ACC112 (cell line): ENCODE results near the gene SIPA1.

Source experiments
- H2AFZ ChIP-seq: fragments of 200-600 bp; sonication (generic); one replicate; pipeline ENCODE4 v1.6.0; 2017; ENCODE audit warnings: antibody characterized with exemption, low read length; ENCODE audit not compliant: unreplicated experiment
- H3K27ac ChIP-seq: fragments of 200-600 bp; sonication (generic); 2 replicates; pipeline ENCODE4 v1.5.1; 2014; ENCODE audit warnings: low read depth, mild to moderate bottlenecking, antibody characterized with exemption, low read length, moderate library complexity
- H3K27me3 ChIP-seq: fragments of 200-600 bp; sonication (generic); 2 replicates; pipeline ENCODE4 v1.6.1; 2014; ENCODE audit warnings: mild to moderate bottlenecking, antibody characterized with exemption, low read length, moderate library complexity, mixed read lengths; ENCODE audit not compliant: insufficient read depth
- H3K36me3 ChIP-seq: fragments of 200-600 bp; sonication (generic); 2 replicates; pipeline ENCODE4 v1.6.1; 2016; ENCODE audit warnings: mild to moderate bottlenecking, antibody characterized with exemption, low read length, moderate library complexity, mixed read lengths; ENCODE audit not compliant: insufficient read depth
- H3K4me1 ChIP-seq: fragments of 200-600 bp; sonication (generic); one replicate; pipeline ENCODE4 v1.6.1; 2016; ENCODE audit warnings: low read length, mixed read lengths; ENCODE audit not compliant: insufficient read depth, unreplicated experiment, control insufficient read depth
- H3K4me3 ChIP-seq: fragments of 200-600 bp; sonication (generic); 2 replicates; pipeline ENCODE4 v1.5.1; 2014; ENCODE audit warnings: mild to moderate bottlenecking, low read depth, low read length
- H3K79me2 ChIP-seq: fragments of 200-600 bp; sonication (generic); one replicate; pipeline ENCODE4 v1.6.0; 2016; ENCODE audit warnings: low read length; ENCODE audit not compliant: control insufficient read depth, unreplicated experiment, insufficient read depth

SIPA1 gene

GRCh38 chr11:65625628-65626342 lies 12.1 kb upstream of the SIPA1 start:
- H3K36me3 ChIP-seq: peaks cover 5% of the 10 kb centered on the region; the same call in 1 of the 2 replicates
- no peaks in the 10 kb centered on the region for H3K27me3 ChIP-seq
- no peaks in the 10 kb centered on the region for H3K4me1 ChIP-seq
- H3K27ac ChIP-seq: no peak overlapping the region
- H3K79me2 ChIP-seq: no peaks in the 10 kb centered on the region
- H3K4me3 ChIP-seq: no peak overlapping the region
- H2AFZ ChIP-seq: no peak overlapping the region

GRCh38 chr11:65627202-65627601 lies 10.7 kb upstream of the SIPA1 start:
- Histone ChIP-seq H3K4me1 (no peaks in the 10 kb centered on the region), H3K79me2 (no peaks in the 10 kb centered on the region), H3K27ac (no peak overlapping the region), H2AFZ (no peak overlapping the region), H3K27me3 (no peaks in the 10 kb centered on the region), H3K4me3 (no peak overlapping the region), H3K36me3 (peaks cover 5% of the 10 kb centered on the region; the same call in 1 of the 2 replicates)

DNA sequence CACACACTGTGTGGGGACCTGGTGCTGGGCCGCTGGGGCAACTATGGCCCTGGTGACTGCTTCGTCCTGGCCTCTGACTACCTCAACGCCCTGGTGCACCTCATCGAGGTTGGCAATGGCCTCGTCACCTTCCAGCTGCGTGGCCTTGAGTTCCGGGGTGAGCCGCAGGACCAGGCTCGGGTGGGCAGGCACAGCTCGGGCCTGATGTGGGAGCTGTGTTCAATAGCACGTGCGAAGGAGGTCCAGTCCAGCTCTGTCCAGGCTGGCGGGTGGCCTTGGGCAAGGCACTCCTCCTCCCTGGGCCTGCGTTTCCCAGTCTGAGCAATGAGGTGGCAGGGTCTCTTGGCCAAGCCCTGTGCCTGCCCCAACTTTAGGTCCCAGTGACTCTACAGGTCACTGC lies 8.3 kb upstream of the SIPA1 start:
- H3K79me2 ChIP-seq: no peaks in the 10 kb centered on the region
- no peaks in the 10 kb centered on the region for H3K4me1 ChIP-seq
- H3K36me3 ChIP-seq: peaks cover 7% of the 10 kb centered on the region; the same call in 1 of the 2 replicates
- H3K27ac ChIP-seq: no peak overlapping the region
- H3K27me3 ChIP-seq: no peaks in the 10 kb centered on the region
- no peak overlapping the region for H3K4me3 ChIP-seq
- no peak overlapping the region for H2AFZ ChIP-seq

DNA sequence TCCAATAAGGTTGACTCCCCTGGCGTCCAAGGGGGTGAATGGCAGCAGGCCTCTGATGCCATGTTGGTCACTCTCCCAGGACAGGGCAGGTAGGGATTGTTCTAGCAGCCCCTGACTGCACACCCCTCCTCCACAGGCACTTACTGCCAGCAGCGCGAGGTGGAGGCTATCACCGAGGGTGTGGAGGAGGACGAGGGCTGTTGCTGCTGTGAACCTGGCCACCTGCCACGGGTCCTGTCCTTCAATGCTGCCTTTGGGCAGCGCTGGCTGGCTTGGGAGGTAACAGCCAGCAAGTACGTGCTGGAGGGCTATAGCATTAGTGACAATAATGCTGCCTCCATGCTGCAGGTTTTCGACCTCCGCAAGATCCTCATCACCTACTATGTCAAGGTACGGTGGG lies 7.7 kb upstream of the SIPA1 start:
- H3K27ac ChIP-seq: no peak overlapping the region
- H3K27me3 ChIP-seq: no peaks in the 10 kb centered on the region
- peaks cover 13% of the 10 kb centered on the region; the same call in 1 of the 2 replicates for H3K36me3 ChIP-seq
- H2AFZ ChIP-seq: no peak overlapping the region
- no peaks in the 10 kb centered on the region for H3K4me1 ChIP-seq
- no peaks in the 10 kb centered on the region for H3K79me2 ChIP-seq
- no peak overlapping the region for H3K4me3 ChIP-seq

- no peak overlapping the region for H3K27ac ChIP-seq
- H3K4me3 ChIP-seq: no peak overlapping the region
- no peak overlapping the region for H2AFZ ChIP-seq
- H3K36me3 ChIP-seq: peaks cover 19% of the 10 kb centered on the region; the same call in 1 of the 2 replicates
- peaks cover 10% of the 10 kb centered on the region for H3K4me1 ChIP-seq
- H3K27me3 ChIP-seq: no peaks in the 10 kb centered on the region
- H3K79me2 ChIP-seq: no peaks in the 10 kb centered on the region
Measured at GRCh38 chr11:65633390-65634108, 4.4 kb upstream of the SIPA1 start.

DNA sequence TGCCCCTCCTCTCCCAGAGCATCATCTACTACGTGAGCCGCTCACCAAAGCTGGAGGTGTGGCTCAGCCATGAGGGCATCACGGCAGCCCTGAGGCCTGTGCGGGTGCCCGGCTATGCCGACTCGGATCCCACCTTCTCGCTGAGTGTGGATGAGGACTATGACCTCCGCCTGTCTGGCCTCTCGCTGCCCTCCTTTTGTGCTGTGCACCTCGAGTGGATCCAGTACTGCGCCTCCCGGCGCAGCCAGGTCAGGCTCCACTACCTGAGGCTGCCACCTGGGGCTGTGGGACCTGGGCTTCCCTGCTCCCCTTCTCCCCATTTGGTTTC lies 3.8 kb upstream of the SIPA1 start:
- no peak overlapping the region for H2AFZ ChIP-seq
- H3K4me1 ChIP-seq: peaks cover 14% of the 10 kb centered on the region
- H3K4me3 ChIP-seq: no peak overlapping the region
- H3K27me3 ChIP-seq: no peaks in the 10 kb centered on the region
- peaks cover 4% of the 10 kb centered on the region for H3K79me2 ChIP-seq
- peaks cover 16% of the 10 kb centered on the region; the same call in 1 of the 2 replicates for H3K36me3 ChIP-seq
- no peak overlapping the region for H3K27ac ChIP-seq

DNA sequence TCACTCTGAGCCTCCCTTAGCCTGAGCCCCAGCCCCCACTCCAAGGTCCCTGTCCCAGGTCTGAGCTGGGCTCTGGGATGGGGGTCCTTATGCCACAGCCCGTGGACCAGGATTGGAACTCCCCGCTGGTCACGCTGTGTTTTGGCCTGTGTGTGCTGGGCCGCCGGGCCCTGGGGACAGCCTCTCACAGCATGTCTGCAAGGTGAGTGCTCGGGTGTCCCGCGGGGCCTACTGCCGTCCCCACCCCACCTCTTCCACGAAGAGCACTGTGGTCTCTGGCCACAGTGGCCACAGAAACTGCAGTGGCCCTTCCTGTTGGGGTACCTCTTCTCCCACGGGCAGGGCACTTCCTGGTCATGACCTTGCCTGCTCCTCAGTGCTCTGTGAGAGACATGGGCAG lies 3.5 kb upstream of the SIPA1 start:
- Histone ChIP-seq H3K36me3 (peaks cover 14% of the 10 kb centered on the region; the same call in 1 of the 2 replicates), H3K4me3 (no peak overlapping the region), H3K4me1 (peaks cover 14% of the 10 kb centered on the region), H3K27ac (no peak overlapping the region), H2AFZ (no peak overlapping the region), H3K79me2 (peaks cover 4% of the 10 kb centered on the region), H3K27me3 (no peaks in the 10 kb centered on the region)

GRCh38 chr11:65634905-65635731 lies 2.8 kb upstream of the SIPA1 start:
- H3K27me3 ChIP-seq: no peaks in the 10 kb centered on the region
- no peak overlapping the region for H2AFZ ChIP-seq
- H3K36me3 ChIP-seq: peaks cover 14% of the 10 kb centered on the region; the same call in 1 of the 2 replicates
- peaks cover 10% of the 10 kb centered on the region for H3K79me2 ChIP-seq
- no peak overlapping the region for H3K4me3 ChIP-seq
- H3K27ac ChIP-seq: no peak overlapping the region
- H3K4me1 ChIP-seq: peaks cover 21% of the 10 kb centered on the region

DNA sequence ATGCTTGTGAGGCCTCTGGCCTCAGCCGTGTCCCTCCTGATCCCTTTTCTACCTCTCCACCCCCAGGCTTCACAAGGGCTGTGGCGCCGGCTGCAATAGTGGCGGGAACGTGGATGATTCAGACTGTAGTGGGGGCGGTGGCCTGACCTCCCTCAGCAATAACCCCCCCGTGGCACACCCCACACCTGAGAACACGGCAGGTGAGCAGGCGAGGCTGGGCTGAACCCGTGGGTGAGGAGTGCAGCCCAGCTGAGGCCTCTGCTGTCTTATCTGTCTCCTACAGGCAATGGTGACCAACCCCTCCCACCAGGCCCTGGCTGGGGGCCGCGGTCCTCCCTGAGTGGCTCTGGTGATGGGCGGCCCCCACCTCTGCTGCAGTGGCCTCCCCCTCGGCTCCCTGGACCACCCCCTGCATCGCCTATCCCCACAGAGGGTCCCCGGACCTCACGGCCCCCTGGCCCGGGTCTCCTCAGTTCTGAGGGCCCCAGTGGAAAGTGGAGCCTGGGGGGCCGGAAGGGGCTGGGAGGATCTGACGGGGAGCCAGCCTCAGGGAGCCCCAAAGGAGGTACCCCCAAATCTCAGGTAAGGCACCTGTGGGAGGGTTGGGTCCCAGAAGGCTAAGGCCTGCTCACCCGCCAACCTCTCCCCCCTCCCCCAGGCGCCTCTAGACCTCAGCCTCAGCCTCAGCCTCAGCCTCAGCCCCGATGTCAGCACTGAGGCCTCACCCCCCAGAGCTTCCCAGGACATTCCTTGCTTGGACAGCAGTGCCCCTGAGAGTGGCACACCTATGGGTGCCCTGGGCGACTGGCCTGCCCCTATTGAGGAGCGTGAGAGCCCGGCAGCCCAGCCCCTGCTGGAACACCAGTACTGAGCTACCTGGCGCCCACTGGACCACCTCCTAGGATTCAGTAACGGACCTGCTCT lies 1.5 kb upstream of the SIPA1 start:
- peaks cover 14% of the 10 kb centered on the region; the same call in 1 of the 2 replicates for H3K36me3 ChIP-seq
- H3K4me3 ChIP-seq: no peak overlapping the region
- H3K27me3 ChIP-seq: no peaks in the 10 kb centered on the region
- H3K27ac ChIP-seq: no peak overlapping the region
- H3K79me2 ChIP-seq: peaks cover 10% of the 10 kb centered on the region
- H3K4me1 ChIP-seq: peaks cover 27% of the 10 kb centered on the region
- no peak overlapping the region for H2AFZ ChIP-seq
